T47D (cell line): ENCODE data around the gene SARS1.

Experiments used
- DNase-seq, 2 experiments: peaks; one replicate each; pipeline versions ENCODE4 v3.0.0 to v3.0.0-alpha.2; 2011 to 2012; ENCODE audit warnings: low read depth in 1 of 2, low spot score in 1 of 2
- JUND ChIP-seq: IDR thresholded peaks from 2 replicates; pipeline ENCODE4 v1.6.1; 2012; ENCODE audit warnings: low read depth
- in situ Hi-C: cut with HindIII; loops from 2 replicates; pipeline ENCODE4 v1.10.0; 2016; ENCODE audit warnings: low sequenced_read_pairs, low pct_unique_long_range_greater_than_20kb

Gene SARS1

GRCh38 chr1:109259674-109260557, 46.2 kb downstream of the SARS1 start:
- TF ChIP-seq JUND, result no peak
- no peak for DNase-seq
- in situ Hi-C loops, result no loop called here

GRCh38 chr1:109261006-109261405, 47.3 kb downstream of the SARS1 start:
- TF ChIP-seq JUND, result no peak
- in situ Hi-C loops, result no loop called here
- no peak for DNase-seq

- no peak for TF ChIP-seq JUND
- DNase-seq, result no peak
- in situ Hi-C loops, result no loop called here
Observed at GRCh38 chr1:109261578-109261977, 47.9 kb downstream of the SARS1 start.

- DNase-seq, result no peak
- in situ Hi-C loops, result no loop called here
Observed at GRCh38 chr1:109262231-109263055, 48.7 kb downstream of the SARS1 start.

GRCh38 chr1:109263234-109263596, 49.5 kb downstream of the SARS1 start:
- TF ChIP-seq JUND, result no peak
- DNase-seq, result no peak
- in situ Hi-C loops, result no loop called here

More at GRCh38 chr1:109262231-109263055, 48.7 kb downstream of the SARS1 start:
- no peak for TF ChIP-seq JUND

- in situ Hi-C loops, result no loop called here
- no peak for TF ChIP-seq JUND
- DNase-seq, result peak; percentile 86 to 96
Observed at GRCh38 chr1:109263597-109264378, 50.1 kb downstream of the SARS1 start.

- no peak for TF ChIP-seq JUND
- in situ Hi-C loops, result no loop called here
- DNase-seq, result no peak
Observed at GRCh38 chr1:109264379-109264755, 50.6 kb downstream of the SARS1 start.

GRCh38 chr1:109265016-109265415, 51.3 kb downstream of the SARS1 start:
- TF ChIP-seq JUND, result no peak
- in situ Hi-C loops, result no loop called here
- no peak for DNase-seq

GRCh38 chr1:109265741-109266330, 52.1 kb downstream of the SARS1 start:
- no peak for TF ChIP-seq JUND
- in situ Hi-C loops, result no loop called here
- DNase-seq, result no peak

- DNase-seq, result no peak
- in situ Hi-C loops, result no loop called here
- no peak for TF ChIP-seq JUND
Observed at GRCh38 chr1:109266965-109267364, 53.2 kb downstream of the SARS1 start.

- DNase-seq, result no peak
- in situ Hi-C loops, result no loop called here
- TF ChIP-seq JUND, result no peak
Observed at GRCh38 chr1:109267743-109268300, 54.1 kb downstream of the SARS1 start.
